HFF-Myc (cell line): ENCODE measurements around the gene APBA1.

Experiments used
- DNase-seq: peaks from one replicate; pipeline ENCODE4 v3.0.0-alpha.2; 2011; ENCODE audit warnings: low read depth; ENCODE audit errors: extremely low read depth
- H3K4me3 ChIP-seq: replicated peaks from 2 replicates; pipeline ENCODE4 v1.5.1; 2011; ENCODE audit warnings: low read depth, mild to moderate bottlenecking, control low read depth, low read length
- CTCF ChIP-seq: IDR thresholded peaks from 2 replicates; pipeline ENCODE4 v1.5.1; 2012; ENCODE audit warnings: mild to moderate bottlenecking, low read depth, low read length, control low read depth; ENCODE audit errors: missing control alignments

Gene APBA1

GRCh38 chr9:69593756-69594155 lies 78.4 kb downstream of the APBA1 start:
- no peak overlapping the region for H3K4me3 ChIP-seq
- no peak for TF ChIP-seq CTCF
- no peak for DNase-seq

- H3K4me3 ChIP-seq = no peak overlapping the region
- no peak for DNase-seq
- TF ChIP-seq CTCF = no peak
Observed at GRCh38 chr9:69593301-69593700, 78.9 kb downstream of the APBA1 start.

GRCh38 chr9:69590266-69590665 lies 81.9 kb downstream of the APBA1 start:
- DNase-seq = no peak
- no peak overlapping the region for H3K4me3 ChIP-seq
- no peak for TF ChIP-seq CTCF

GRCh38 chr9:69589156-69589555 lies 83.0 kb downstream of the APBA1 start:
- no peak overlapping the region for H3K4me3 ChIP-seq
- DNase-seq = no peak
- TF ChIP-seq CTCF = no peak

- H3K4me3 ChIP-seq = no peak overlapping the region
- DNase-seq = no peak
- TF ChIP-seq CTCF = no peak
Observed at GRCh38 chr9:69585571-69585970, 86.6 kb downstream of the APBA1 start.

- DNase-seq = no peak
- TF ChIP-seq CTCF = no peak
- no peak overlapping the region for H3K4me3 ChIP-seq
Observed at GRCh38 chr9:69584759-69585158, 87.4 kb downstream of the APBA1 start.

- DNase-seq = no peak
- no peak overlapping the region for H3K4me3 ChIP-seq
- TF ChIP-seq CTCF = no peak
Observed at GRCh38 chr9:69583645-69584234, 88.4 kb downstream of the APBA1 start.
